GM12865 (cell line): ENCODE measurements around the gene NSUN2.

Source experiments
- DNase-seq: peaks from one replicate; pipeline ENCODE4 v3.0.0; 2010; ENCODE audit warnings: low read depth
- H3K4me3 ChIP-seq: 2 replicates; pipeline ENCODE4 v1.5.1; 2011; ENCODE audit warnings: mild to moderate bottlenecking, low read depth, low read length, control low read depth
- CTCF ChIP-seq: IDR thresholded peaks from 2 replicates; pipeline ENCODE4 v1.5.1; 2011; ENCODE audit warnings: low read length, control low read depth, low read depth, inconsistent platforms; ENCODE audit not compliant: insufficient read depth; ENCODE audit errors: missing control alignments

Gene NSUN2

DNA sequence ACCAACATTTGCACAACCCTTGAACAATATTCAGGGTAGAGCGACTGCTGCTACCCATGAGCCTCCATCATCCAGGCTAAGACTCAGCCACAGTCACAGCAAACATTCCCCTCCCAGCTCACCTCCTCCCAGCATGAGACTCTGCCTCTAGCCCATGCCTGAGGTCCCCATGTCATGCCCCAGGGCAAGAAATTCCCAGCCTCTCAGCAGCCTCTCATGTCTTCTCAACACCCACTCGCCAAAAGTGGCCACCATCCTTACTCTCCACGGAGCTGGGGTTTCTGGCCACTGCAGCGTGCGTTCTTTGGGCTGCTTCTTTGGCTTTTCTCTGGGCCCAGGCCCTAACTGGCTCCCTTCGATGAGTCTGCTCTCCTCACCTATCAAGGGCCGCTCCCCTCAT lies 82.2 kb downstream of the NSUN2 start:
- no peak for TF ChIP-seq CTCF

More for the DNA sequence above, 82.2 kb downstream of the NSUN2 start:
- no peak overlapping the region for H3K4me3 ChIP-seq
- DNase-seq, result no peak
